ENCODE data around the gene VAV3.

DNA sequence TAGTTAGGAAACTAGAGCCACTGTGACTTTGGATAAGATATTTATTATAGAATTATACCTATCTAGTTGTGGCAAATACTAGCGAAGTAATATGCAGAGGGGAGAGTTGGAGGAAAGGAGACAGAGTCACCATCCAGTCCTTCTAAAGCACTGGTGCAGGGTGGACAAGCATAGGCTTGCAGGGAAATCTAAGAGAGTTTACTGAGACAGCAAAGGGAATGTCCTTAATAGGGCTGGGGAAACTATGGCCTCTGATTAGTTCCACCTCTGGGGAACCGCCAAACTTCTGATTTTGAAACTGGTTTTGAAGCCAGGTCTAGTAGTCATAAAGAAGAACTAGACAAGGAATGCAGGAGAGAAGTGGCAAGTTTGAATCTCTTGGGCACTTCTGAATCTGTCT is 407.9 kb downstream of the VAV3 start:
- TF ChIP-seq, protein P1, sequence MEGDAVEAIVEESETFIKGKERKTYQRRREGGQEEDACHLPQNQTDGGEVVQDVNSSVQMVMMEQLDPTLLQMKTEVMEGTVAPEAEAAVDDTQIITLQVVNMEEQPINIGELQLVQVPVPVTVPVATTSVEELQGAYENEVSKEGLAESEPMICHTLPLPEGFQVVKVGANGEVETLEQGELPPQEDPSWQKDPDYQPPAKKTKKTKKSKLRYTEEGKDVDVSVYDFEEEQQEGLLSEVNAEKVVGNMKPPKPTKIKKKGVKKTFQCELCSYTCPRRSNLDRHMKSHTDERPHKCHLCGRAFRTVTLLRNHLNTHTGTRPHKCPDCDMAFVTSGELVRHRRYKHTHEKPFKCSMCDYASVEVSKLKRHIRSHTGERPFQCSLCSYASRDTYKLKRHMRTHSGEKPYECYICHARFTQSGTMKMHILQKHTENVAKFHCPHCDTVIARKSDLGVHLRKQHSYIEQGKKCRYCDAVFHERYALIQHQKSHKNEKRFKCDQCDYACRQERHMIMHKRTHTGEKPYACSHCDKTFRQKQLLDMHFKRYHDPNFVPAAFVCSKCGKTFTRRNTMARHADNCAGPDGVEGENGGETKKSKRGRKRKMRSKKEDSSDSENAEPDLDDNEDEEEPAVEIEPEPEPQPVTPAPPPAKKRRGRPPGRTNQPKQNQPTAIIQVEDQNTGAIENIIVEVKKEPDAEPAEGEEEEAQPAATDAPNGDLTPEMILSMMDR (optimal IDR thresholded peaks at IDR 0.05 in 1 of 3, IDR thresholded peaks at IDR 0.05 in 1 of 3, conservative IDR thresholded peaks at IDR 0.05 in 1 of 3; ENCODE audit: extremely low read depth in 1 of 3, insufficient read depth in 2 of 3, low read length in 3 of 3) = no peak
- TF ChIP-seq EZH2 (IDR thresholded peaks at IDR 0.05; ENCODE audit: low read length) = no peak
